Liver (tissue), 9 donors: ENCODE measurements around the gene PTBP3. TPM values are rescaled to one million over a fixed set of nuclear protein-coding genes. Genes with fewer than 3 reads are reported as not detected.

Experiments
- DNase-seq: peaks from one replicate; pipeline ENCODE4 v3.0.0-alpha.2; 2017; ENCODE audit warnings: low spot score
- H3K27ac ChIP-seq, 2 donors: one replicate each; pipeline ENCODE4 v1.7.0; 2013; ENCODE audit warnings: inconsistent platforms in 2 of 2, low read length in 2 of 2, control low read depth in 1 of 2, low read depth in 1 of 2, mild to moderate bottlenecking in 1 of 2
- H3K27me3 ChIP-seq, 4 donors: one replicate each; pipeline versions ENCODE4 v1.6.1 to v1.7.0; 2013; ENCODE audit warnings: low read length in 3 of 4, inconsistent platforms in 1 of 4, mild to moderate bottlenecking in 1 of 4, moderate library complexity in 1 of 4; ENCODE audit not compliant: control insufficient read depth in 4 of 4, insufficient read depth in 4 of 4
- H3K36me3 ChIP-seq, 4 donors: one replicate each; pipeline versions ENCODE4 v1.6.1 to v1.7.0; 2013; ENCODE audit warnings: low read length in 3 of 4, mild to moderate bottlenecking in 3 of 4, low read depth in 1 of 4, moderate library complexity in 1 of 4; ENCODE audit not compliant: control insufficient read depth in 4 of 4, insufficient read depth in 3 of 4
- H3K4me1 ChIP-seq, 4 donors: one replicate each; pipeline versions ENCODE4 v1.6.1 to v1.7.0; 2013; ENCODE audit warnings: low read length in 3 of 4, mild to moderate bottlenecking in 3 of 4, moderate library complexity in 1 of 4; ENCODE audit not compliant: control insufficient read depth in 4 of 4, insufficient read depth in 4 of 4
- H3K4me3 ChIP-seq, 3 donors: one replicate each; pipeline versions ENCODE4 v1.6.1 to v1.7.0; 2013; ENCODE audit warnings: low read length in 3 of 3, control low read depth in 1 of 3, low read depth in 1 of 3, mild to moderate bottlenecking in 1 of 3
- H3K9ac ChIP-seq, 2 donors: one replicate each; pipeline ENCODE4 v1.7.0; 2013; ENCODE audit warnings: low read length in 2 of 2, mild to moderate bottlenecking in 2 of 2, moderate library complexity in 2 of 2, control low read depth in 1 of 2, low read depth in 1 of 2
- H3K9me3 ChIP-seq, 4 donors: one replicate each; pipeline versions ENCODE4 v1.6.1 to v1.7.0; 2013; ENCODE audit warnings: low read length in 3 of 4; ENCODE audit not compliant: control insufficient read depth in 4 of 4
- CTCF ChIP-seq: fragments of 150-350 bp; IDR thresholded peaks from 2 replicates; pipeline ENCODE4 v1.5.1; 2017; ENCODE audit warnings: improper control_type of control experiment, low read depth, low read length; ENCODE audit not compliant: missing input control
- EGR1 ChIP-seq, 2 donors: IDR thresholded peaks; 2 replicates each; pipeline ENCODE4 v1.6.1; 2016 to 2018; ENCODE audit warnings: antibody characterized with exemption in 2 of 2, low read depth in 2 of 2
- FOXA1 ChIP-seq: IDR thresholded peaks from 2 replicates; pipeline ENCODE4 v1.6.1; 2016; ENCODE audit warnings: antibody characterized with exemption
- FOXA2 ChIP-seq: IDR thresholded peaks from 2 replicates; pipeline ENCODE4 v1.6.1; 2016; ENCODE audit warnings: antibody characterized with exemption
- GABPA ChIP-seq, 2 donors: IDR thresholded peaks in 1 of 2; conservative IDR thresholded peaks in 1 of 2; 2 replicates each; pipeline ENCODE4 v1.6.1; 2016; ENCODE audit warnings: antibody characterized with exemption in 2 of 2, mild to moderate bottlenecking in 1 of 2, moderate library complexity in 1 of 2
- HNF4A ChIP-seq, 2 donors: conservative IDR thresholded peaks; 2 replicates each; pipeline ENCODE4 v1.6.1; 2016; ENCODE audit warnings: antibody characterized with exemption in 2 of 2, mild to moderate bottlenecking in 2 of 2
- HNF4G ChIP-seq: IDR thresholded peaks from 2 replicates; pipeline ENCODE4 v1.6.1; 2016; ENCODE audit warnings: antibody characterized with exemption
- JUND ChIP-seq, 2 donors: IDR thresholded peaks; 2 replicates each; pipeline ENCODE4 v1.6.1; 2016; ENCODE audit warnings: antibody characterized with exemption in 2 of 2
- NR2F2 ChIP-seq: IDR thresholded peaks from 2 replicates; pipeline ENCODE4 v1.6.1; 2016; ENCODE audit warnings: antibody characterized with exemption
- RAD21 ChIP-seq, 2 donors: IDR thresholded peaks; 2 replicates each; pipeline ENCODE4 v1.6.1; 2016; ENCODE audit warnings: antibody characterized with exemption in 2 of 2, mild to moderate bottlenecking in 2 of 2
- RXRA ChIP-seq, 2 donors: IDR thresholded peaks; 2 replicates each; pipeline ENCODE4 v1.6.1; 2017 to 2018; ENCODE audit warnings: antibody characterized with exemption in 2 of 2, mild to moderate bottlenecking in 1 of 2
- SP1 ChIP-seq: IDR thresholded peaks from 2 replicates; pipeline ENCODE4 v1.6.1; 2018; ENCODE audit warnings: antibody characterized with exemption, mild to moderate bottlenecking
- TAF1 ChIP-seq: conservative IDR thresholded peaks from 2 replicates; pipeline ENCODE4 v1.6.1; 2016; ENCODE audit warnings: antibody characterized with exemption, mild to moderate bottlenecking
- YY1 ChIP-seq: IDR thresholded peaks from 2 replicates; pipeline ENCODE4 v1.6.1; 2016; ENCODE audit warnings: antibody characterized with exemption, mild to moderate bottlenecking
- ZBTB33 ChIP-seq: IDR thresholded peaks from 2 replicates; pipeline ENCODE4 v1.6.1; 2016; ENCODE audit warnings: antibody characterized with exemption
- WGBS: extraction: QIAGEN DNeasy Blood & Tissue Kit; methylation state at CpG from one replicate; pipeline ENCODE4 v1.1.7; 2013; 5-methylcytosine and 5-hydroxymethylcytosine counted together
- polyA plus RNA-seq, 2 donors: library from polyadenylated mRNA; stranded (reverse) in 1 of 2; unstranded in 1 of 2; fragments of 200-250 nt in 1 of 2; fragments of >200 nt in 1 of 2; fragmentation: Nextera tagmentation in 1 of 2; extraction: Ambion mirVana in 1 of 2; gene quantifications; one replicate each; pipeline versions ENCODE4 v1.2.1 to v1.2.3, GENCODE V29; 2013 to 2015
- total RNA-seq, 2 donors: library from RNA; depleted of rRNA; stranded (reverse); fragments of >200 nt; gene quantifications; one replicate each; pipeline ENCODE4 v1.2.3, GENCODE V29; 2014
- TF ChIP-seq, protein P1 (sequence below): IDR thresholded peaks from 2 replicates; pipeline ENCODE4 v1.6.1; 2016; ENCODE audit warnings: antibody characterized with exemption, mild to moderate bottlenecking
- TF ChIP-seq, protein P2 (sequence below): IDR thresholded peaks from 2 replicates; pipeline ENCODE4 v1.6.1; 2016; ENCODE audit warnings: antibody characterized with exemption
- TF ChIP-seq, protein P3 (sequence below): IDR thresholded peaks from 2 replicates; pipeline ENCODE4 v1.6.1; 2016; ENCODE audit warnings: antibody characterized with exemption
- donor health status: healthy.
- donor health status: healthy.
- donor health status: healthy.
- donor health status: healthy.
- donor health status: healthy.

The PTBP3 gene
- total and polyA plus RNA-seq, 4 donors = 4.3 to 34.1 (median 9.2) TPM

GRCh38 chr9:112377087-112377486 is 43.7 kb upstream of the PTBP3 start:
- DNase-seq = no peak
- no peaks in the 10 kb centered on the region for H3K27me3 ChIP-seq
- H3K9ac ChIP-seq = no peak overlapping the region
- H3K9me3 ChIP-seq = no peaks in the 10 kb centered on the region
- TF ChIP-seq NR2F2 (no peak), GABPA (IDR thresholded peaks at IDR 0.05 in 1 of 2, conservative IDR thresholded peaks at IDR 0.05 in 1 of 2) (no peak), ZBTB33 (no peak), FOXA1 (no peak), EGR1 (IDR thresholded peaks at IDR 0.05; ENCODE audit: low read depth in 2 of 2) (no peak), RXRA (IDR thresholded peaks at IDR 0.05) (no peak), RAD21 (IDR thresholded peaks at IDR 0.05) (no peak), JUND (IDR thresholded peaks at IDR 0.05) (no peak), HNF4A (conservative IDR thresholded peaks at IDR 0.05) (no peak), FOXA2 (no peak), SP1 (no peak), CTCF (no peak), TAF1 (no peak), YY1 (no peak), HNF4G (no peak)
- TF ChIP-seq, protein P1, sequence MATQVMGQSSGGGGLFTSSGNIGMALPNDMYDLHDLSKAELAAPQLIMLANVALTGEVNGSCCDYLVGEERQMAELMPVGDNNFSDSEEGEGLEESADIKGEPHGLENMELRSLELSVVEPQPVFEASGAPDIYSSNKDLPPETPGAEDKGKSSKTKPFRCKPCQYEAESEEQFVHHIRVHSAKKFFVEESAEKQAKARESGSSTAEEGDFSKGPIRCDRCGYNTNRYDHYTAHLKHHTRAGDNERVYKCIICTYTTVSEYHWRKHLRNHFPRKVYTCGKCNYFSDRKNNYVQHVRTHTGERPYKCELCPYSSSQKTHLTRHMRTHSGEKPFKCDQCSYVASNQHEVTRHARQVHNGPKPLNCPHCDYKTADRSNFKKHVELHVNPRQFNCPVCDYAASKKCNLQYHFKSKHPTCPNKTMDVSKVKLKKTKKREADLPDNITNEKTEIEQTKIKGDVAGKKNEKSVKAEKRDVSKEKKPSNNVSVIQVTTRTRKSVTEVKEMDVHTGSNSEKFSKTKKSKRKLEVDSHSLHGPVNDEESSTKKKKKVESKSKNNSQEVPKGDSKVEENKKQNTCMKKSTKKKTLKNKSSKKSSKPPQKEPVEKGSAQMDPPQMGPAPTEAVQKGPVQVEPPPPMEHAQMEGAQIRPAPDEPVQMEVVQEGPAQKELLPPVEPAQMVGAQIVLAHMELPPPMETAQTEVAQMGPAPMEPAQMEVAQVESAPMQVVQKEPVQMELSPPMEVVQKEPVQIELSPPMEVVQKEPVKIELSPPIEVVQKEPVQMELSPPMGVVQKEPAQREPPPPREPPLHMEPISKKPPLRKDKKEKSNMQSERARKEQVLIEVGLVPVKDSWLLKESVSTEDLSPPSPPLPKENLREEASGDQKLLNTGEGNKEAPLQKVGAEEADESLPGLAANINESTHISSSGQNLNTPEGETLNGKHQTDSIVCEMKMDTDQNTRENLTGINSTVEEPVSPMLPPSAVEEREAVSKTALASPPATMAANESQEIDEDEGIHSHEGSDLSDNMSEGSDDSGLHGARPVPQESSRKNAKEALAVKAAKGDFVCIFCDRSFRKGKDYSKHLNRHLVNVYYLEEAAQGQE = no peak
- TF ChIP-seq, protein P2, sequence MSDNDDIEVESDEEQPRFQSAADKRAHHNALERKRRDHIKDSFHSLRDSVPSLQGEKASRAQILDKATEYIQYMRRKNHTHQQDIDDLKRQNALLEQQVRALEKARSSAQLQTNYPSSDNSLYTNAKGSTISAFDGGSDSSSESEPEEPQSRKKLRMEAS = no peak
- TF ChIP-seq, protein P3, sequence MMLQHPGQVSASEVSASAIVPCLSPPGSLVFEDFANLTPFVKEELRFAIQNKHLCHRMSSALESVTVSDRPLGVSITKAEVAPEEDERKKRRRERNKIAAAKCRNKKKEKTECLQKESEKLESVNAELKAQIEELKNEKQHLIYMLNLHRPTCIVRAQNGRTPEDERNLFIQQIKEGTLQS = no peak
- no peak overlapping the region for H3K4me3 ChIP-seq
- H3K27ac ChIP-seq = no peak overlapping the region
- no peaks in the 10 kb centered on the region for H3K36me3 ChIP-seq
- H3K4me1 ChIP-seq = peaks cover 7 to 36% (median 24%) of the 10 kb centered on the region in 4 donors
- WGBS = 38% methylated on average over 2 of the region's 2 CpGs
